ENCODE data around the gene OSBP2. TPM values are rescaled to one million over a fixed set of nuclear protein-coding genes. Genes with fewer than 3 reads are reported as not detected.
A peak's percentile ranks its signal among the peaks of the same experiment; 100 is the strongest.

OSBP2 gene
- total RNA-seq, 2 experiments from 2014 or later: 0.58 to 0.72 TPM

DNA sequence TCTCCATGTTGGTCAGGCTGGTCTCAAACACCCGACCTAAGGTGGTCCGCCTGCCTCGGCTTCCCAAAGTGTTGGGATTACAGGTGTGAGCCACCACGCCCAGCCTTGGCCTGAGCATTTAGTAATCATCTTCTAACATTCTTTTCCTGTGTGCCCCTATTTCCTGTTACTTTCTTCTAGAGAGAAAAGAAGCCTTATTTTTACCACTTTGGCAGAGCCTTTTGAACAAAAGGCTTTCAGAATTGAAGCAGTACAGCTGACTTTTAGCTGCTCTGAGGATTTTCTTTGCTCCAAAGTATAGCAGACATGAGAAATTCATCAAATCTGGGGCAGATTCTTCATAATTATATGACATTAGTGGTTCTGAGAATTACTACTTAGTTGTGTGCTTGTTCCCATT is 260.5 kb downstream of the OSBP2 start:
- H3K27me3 Mint-ChIP-seq: no peaks in the 10 kb centered on the region
- ChIA-PET CTCF (interaction anchor here (0.9 to 1.3 kb wide), 3 partner anchors 16 to 129 kb away, joined by 3 read pairs; no protein-coding TSS in a partner anchor), POLR2A (interaction anchor here (1.2 kb wide), 1 partner anchor 14 kb away, joined by 4 read pairs; the partner anchor contains the start of genes MORC2 and TUG1)
- ATAC-seq (no peak), DNase-seq (no peak)
- peaks cover 42% of the 10 kb centered on the region for H3K36me3 Mint-ChIP-seq (ENCODE audit: low read depth)
- H3K27ac Mint-ChIP-seq: peak overlapping the region; percentile 60
- H3K4me1 Mint-ChIP-seq (ENCODE audit: low read depth): peaks cover 51% of the 10 kb centered on the region
- H3K9me3 Mint-ChIP-seq: no peaks in the 10 kb centered on the region
- intact Hi-C loops (cut with micrococcal nuclease): no loop called here
- no peak for TF ChIP-seq CTCF (IDR thresholded peaks at IDR 0.05)
- no peak overlapping the region for H3K4me3 Mint-ChIP-seq

Small RNA genes lying within 50 kb of the gene (microRNA-seq; reads per million reads assigned to microRNA genes)
- gene MIR3200 (ENCODE audit: borderline microRNAs expressed, borderline replicate concordance): 9.1 reads per million, percentile 32 among the genes with 10 or more reads in this experiment

Other genes starting within 250 kb of the OSBP2 start
- not detected for gene SEC14L3, start 222.9 kb upstream of the OSBP2 start, total RNA-seq
- gene SEC14L4, start 189.2 kb upstream of the OSBP2 start, total RNA-seq: not detected
- not detected for gene SEC14L6, start 148.1 kb upstream of the OSBP2 start, total RNA-seq
- gene GAL3ST1, start 120.2 kb upstream of the OSBP2 start, total RNA-seq: not detected
- gene PES1, start 103.0 kb upstream of the OSBP2 start, total RNA-seq: 100 to 1,000 TPM; 123 to 131 TPM
- under 1 TPM in 1 of 2 experiments, not detected in 1; 0.16 TPM for gene TCN2, start 87.7 kb upstream of the OSBP2 start, total RNA-seq
- 1 to 10 TPM; 3.4 to 3.8 TPM for gene SLC35E4, start 59.1 kb upstream of the OSBP2 start, total RNA-seq
- 1 to 10 TPM; 4.1 to 4.4 TPM for gene DUSP18, start 27.0 kb upstream of the OSBP2 start, total RNA-seq

All from activated CD8-positive, alpha-beta T cell treated with anti-CD3 and anti-CD28 coated beads for 36 hours (primary cell).